ENCODE data around the gene ABCE1. TPM values are rescaled to one million over a fixed set of nuclear protein-coding genes. Genes with fewer than 3 reads are reported as not detected.
A peak's percentile ranks its signal among the peaks of the same experiment; 100 is the strongest.

Gene ABCE1
- total and polyA plus RNA-seq, 2 donors (not counting 3 experiments of a cell fraction or from before 2014, with no cell fraction given): 38.4 to 114 TPM

DNA sequence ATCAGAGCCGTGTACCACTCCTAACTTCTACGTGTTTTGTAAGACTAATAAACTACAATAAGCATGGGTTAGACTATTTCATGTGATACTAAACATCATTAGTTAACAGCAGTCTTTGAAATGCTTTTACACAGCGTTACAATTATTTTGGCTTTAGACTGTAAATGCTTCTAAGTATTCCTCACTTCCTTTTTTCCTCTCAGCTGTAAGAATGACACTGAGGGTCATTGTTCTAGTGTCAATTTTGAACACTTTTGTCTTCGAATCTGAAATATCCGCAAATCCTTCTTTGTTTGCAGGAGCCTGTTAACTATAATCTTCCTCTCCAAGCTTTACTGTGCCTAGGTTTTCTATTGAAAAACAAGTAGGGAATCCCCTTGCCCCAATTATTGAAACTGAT lies 1.5 kb downstream of the ABCE1 start:
- Histone ChIP-seq H3K9me3 (replicated peaks; ENCODE audit: control insufficient read depth, insufficient read depth, low read length) (no peaks in the 10 kb centered on the region), H3K79me2 (ENCODE audit: control insufficient read depth, insufficient read depth, low read length) (peaks cover 85% of the 10 kb centered on the region), H3K36me3 (ENCODE audit: control insufficient read depth in 2 of 2, extremely low read depth in 1 of 2, insufficient read depth in 2 of 2, low read length in 2 of 2) (peaks cover 2 to 3% of the 10 kb centered on the region in 2 experiments), H4K20me1 (replicated peaks; ENCODE audit: control insufficient read depth, extremely low read depth, insufficient read depth, low read length) (peaks cover 4% of the 10 kb centered on the region), H3K27ac (ENCODE audit: insufficient read depth, low read depth, low read length) (peak overlapping the region; percentile 74), H3K4me1 (ENCODE audit: control insufficient read depth, extremely low read depth, insufficient read depth, low read length) (peaks cover 35% of the 10 kb centered on the region), H3K4me3 (replicated peaks in 1 of 3; ENCODE audit: insufficient read depth in 1 of 3, low read depth in 1 of 3, low read length in 3 of 3) (peak overlapping the region; percentile 45 to 95 (median 66)), H2AFZ (ENCODE audit: low read depth, low read length) (no peak overlapping the region), H3K9ac (replicated peaks; ENCODE audit: extremely low read depth, insufficient read depth, low read length) (peak overlapping the region; percentile 90), H3K9me1 (replicated peaks; ENCODE audit: control insufficient read depth, extremely low read depth, insufficient read depth, low read length) (no peaks in the 10 kb centered on the region), H3K27me3 (ENCODE audit: control insufficient read depth in 2 of 2, insufficient read depth in 2 of 2, low read length in 2 of 2) (no peaks in the 10 kb centered on the region), H3K4me2 (ENCODE audit: insufficient read depth, low read length) (peak overlapping the region; percentile 100)
- DNase-seq (ENCODE audit: low read depth, low spot score) (peak; percentile 52), FAIRE-seq (peak; percentile 83)
- BruUV-seq (replicated peaks): no TSS peak
- TF ChIP-seq POLR2A (IDR thresholded peaks at IDR 0.05; ENCODE audit: low read depth, low read length) (no peak), POLR2AphosphoS5 (IDR thresholded peaks at IDR 0.05; ENCODE audit: insufficient read depth, low read depth, low read length) (no peak), EZH2 (IDR thresholded peaks at IDR 0.05; ENCODE audit: borderline replicate concordance, low read depth, low read length, severe bottlenecking) (no peak), GATA2 (IDR thresholded peaks at IDR 0.05; ENCODE audit: insufficient read depth, insufficient read length, low read depth, low read length) (no peak), JUN (IDR thresholded peaks at IDR 0.05; ENCODE audit: borderline replicate concordance, insufficient read depth, insufficient read length, low read depth) (no peak), MYC (IDR thresholded peaks at IDR 0.05; ENCODE audit: low read depth, low read length) (no peak), FOS (IDR thresholded peaks at IDR 0.05; ENCODE audit: borderline replicate concordance, insufficient read depth, low read length) (no peak)
- TF ChIP-seq, protein P1, sequence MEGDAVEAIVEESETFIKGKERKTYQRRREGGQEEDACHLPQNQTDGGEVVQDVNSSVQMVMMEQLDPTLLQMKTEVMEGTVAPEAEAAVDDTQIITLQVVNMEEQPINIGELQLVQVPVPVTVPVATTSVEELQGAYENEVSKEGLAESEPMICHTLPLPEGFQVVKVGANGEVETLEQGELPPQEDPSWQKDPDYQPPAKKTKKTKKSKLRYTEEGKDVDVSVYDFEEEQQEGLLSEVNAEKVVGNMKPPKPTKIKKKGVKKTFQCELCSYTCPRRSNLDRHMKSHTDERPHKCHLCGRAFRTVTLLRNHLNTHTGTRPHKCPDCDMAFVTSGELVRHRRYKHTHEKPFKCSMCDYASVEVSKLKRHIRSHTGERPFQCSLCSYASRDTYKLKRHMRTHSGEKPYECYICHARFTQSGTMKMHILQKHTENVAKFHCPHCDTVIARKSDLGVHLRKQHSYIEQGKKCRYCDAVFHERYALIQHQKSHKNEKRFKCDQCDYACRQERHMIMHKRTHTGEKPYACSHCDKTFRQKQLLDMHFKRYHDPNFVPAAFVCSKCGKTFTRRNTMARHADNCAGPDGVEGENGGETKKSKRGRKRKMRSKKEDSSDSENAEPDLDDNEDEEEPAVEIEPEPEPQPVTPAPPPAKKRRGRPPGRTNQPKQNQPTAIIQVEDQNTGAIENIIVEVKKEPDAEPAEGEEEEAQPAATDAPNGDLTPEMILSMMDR (IDR thresholded peaks at IDR 0.05; ENCODE audit: extremely low read depth in 1 of 2, insufficient read depth in 1 of 2, low read depth in 1 of 2, low read length in 2 of 2): no peak
- TF ChIP-seq, protein P2, sequence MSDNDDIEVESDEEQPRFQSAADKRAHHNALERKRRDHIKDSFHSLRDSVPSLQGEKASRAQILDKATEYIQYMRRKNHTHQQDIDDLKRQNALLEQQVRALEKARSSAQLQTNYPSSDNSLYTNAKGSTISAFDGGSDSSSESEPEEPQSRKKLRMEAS (IDR thresholded peaks at IDR 0.05; ENCODE audit: insufficient read depth, insufficient read length): no peak
- CTCF ChIA-PET: interaction anchor here (1.4 kb wide), 1 partner anchor 12 kb away, joined by 4 read pairs; no protein-coding TSS in a partner anchor
- POLR2A ChIA-PET: no interaction called here
- intact Hi-C loops (cut with micrococcal nuclease): loop anchor here (5.0 kb wide), 4 partner anchors 383 to 1762 kb away; partner anchors contain the start of genes GAB1, HHIP, SMAD1 and ZNF827
- dilution Hi-C loops (cut with MboI; ENCODE audit: extremely low pct_ligation_motif_present, low sequenced_read_pairs): no loop called here
